Measurements from ENCODE around the gene ARL15. TPM values are rescaled to one million over a fixed set of nuclear protein-coding genes. Genes with fewer than 3 reads are reported as not detected.

The ARL15 gene
- total RNA-seq, 4 donors from 2014 or later: 8.5 to 19.1 (median 12.0) TPM

DNA sequence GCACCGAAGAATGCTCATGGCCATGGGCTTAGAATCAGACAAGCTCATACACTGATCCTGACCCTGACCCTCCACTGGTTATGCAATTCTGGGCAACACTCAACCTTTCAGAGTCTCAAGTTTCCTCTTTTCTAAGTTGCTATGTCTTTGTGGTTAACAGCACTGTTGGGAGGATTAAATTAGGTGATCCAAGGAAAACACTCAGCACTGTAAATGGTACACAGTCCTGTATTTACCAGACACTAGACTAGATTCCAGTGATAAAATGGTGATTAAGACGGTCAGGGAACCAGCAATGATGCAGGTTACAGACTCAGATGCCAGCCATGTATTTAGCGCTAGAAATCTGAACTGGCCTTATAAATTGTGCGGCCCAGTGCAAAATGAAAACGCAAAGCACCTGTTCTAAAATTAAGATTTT, 8.1 kb downstream of the ARL15 start:
- Histone ChIP-seq H3K27me3 (no peaks in the 10 kb centered on the region), H3K36me3 (no peaks in the 10 kb centered on the region), H3K27ac (no peak overlapping the region), H3K9me3 (no peaks in the 10 kb centered on the region), H3K4me1 (peaks cover 0 to 9% (median 0%) of the 10 kb centered on the region in 3 donors), H3K4me3 (no peak overlapping the region)
- 86 to 92% methylated on average over 5 of the region's 5 CpGs for WGBS, 2 donors
- TF ChIP-seq, protein P1, sequence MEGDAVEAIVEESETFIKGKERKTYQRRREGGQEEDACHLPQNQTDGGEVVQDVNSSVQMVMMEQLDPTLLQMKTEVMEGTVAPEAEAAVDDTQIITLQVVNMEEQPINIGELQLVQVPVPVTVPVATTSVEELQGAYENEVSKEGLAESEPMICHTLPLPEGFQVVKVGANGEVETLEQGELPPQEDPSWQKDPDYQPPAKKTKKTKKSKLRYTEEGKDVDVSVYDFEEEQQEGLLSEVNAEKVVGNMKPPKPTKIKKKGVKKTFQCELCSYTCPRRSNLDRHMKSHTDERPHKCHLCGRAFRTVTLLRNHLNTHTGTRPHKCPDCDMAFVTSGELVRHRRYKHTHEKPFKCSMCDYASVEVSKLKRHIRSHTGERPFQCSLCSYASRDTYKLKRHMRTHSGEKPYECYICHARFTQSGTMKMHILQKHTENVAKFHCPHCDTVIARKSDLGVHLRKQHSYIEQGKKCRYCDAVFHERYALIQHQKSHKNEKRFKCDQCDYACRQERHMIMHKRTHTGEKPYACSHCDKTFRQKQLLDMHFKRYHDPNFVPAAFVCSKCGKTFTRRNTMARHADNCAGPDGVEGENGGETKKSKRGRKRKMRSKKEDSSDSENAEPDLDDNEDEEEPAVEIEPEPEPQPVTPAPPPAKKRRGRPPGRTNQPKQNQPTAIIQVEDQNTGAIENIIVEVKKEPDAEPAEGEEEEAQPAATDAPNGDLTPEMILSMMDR (IDR thresholded peaks at IDR 0.05): no peak
- no peak for TF ChIP-seq POLR2A (IDR thresholded peaks at IDR 0.05)
- DNase-seq: no peak
- intact Hi-C loops (cut with DNase I): loop anchor here (10.0 kb wide), 1 partner anchor 47 kb away; no protein-coding TSS in a partner anchor

DNA sequence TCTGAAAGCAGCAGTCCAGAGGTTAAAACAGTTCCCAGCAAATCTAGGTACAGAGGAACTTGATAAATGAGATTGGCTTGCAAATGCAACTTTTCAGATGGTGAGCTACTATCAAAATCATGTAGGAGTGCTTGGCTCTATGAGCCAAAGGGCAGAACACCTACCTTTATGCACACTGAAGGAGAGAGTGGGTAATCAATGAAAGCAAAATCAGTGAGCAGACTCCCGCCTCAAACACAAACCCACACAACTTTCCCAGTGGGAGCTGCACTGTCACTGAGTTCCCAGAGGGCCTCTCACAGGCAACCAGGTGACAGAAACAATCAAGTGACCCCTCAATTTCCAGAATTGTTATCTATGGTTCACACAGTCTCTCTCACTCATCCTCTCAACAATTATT, 8.5 kb downstream of the ARL15 start:
- Histone ChIP-seq H3K4me3 (no peak overlapping the region), H3K27ac (no peak overlapping the region), H3K4me1 (peaks cover 0 to 13% (median 0%) of the 10 kb centered on the region in 3 donors), H3K9me3 (no peaks in the 10 kb centered on the region), H3K36me3 (no peaks in the 10 kb centered on the region), H3K27me3 (no peaks in the 10 kb centered on the region)
- DNase-seq: no peak
- TF ChIP-seq POLR2A (IDR thresholded peaks at IDR 0.05): no peak
- TF ChIP-seq, protein P1 (IDR thresholded peaks at IDR 0.05): no peak
- 89 to 90% methylated on average over 1 of the region's 1 CpG for WGBS, 2 donors
- intact Hi-C loops (cut with DNase I): loop anchor here (10.0 kb wide), 1 partner anchor 47 kb away; no protein-coding TSS in a partner anchor

DNA sequence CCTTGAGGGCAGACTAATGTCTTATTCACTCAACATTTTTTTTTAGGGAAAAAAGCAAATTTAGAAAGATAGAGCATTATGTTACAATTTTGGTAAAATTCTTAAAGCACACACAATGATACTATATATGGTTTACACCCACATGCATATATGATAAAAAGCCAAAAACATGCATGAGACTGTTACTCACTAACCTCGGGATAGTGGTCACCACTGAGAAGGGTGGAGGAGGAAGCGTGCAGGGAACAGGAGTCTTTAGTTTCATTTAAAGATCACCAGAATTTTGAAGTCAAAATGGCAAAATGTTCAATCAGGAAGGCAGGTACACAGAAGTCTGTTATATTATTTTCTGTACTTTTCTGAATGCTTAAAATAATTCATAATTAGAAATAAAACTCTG, 9.2 kb downstream of the ARL15 start:
- intact Hi-C loops (cut with DNase I): loop anchor here (10.0 kb wide), 1 partner anchor 46 kb away; no protein-coding TSS in a partner anchor
- Histone ChIP-seq H3K27ac (no peak overlapping the region), H3K4me3 (no peak overlapping the region), H3K9me3 (no peaks in the 10 kb centered on the region), H3K4me1 (peaks cover 0 to 19% (median 0%) of the 10 kb centered on the region in 3 donors), H3K36me3 (no peaks in the 10 kb centered on the region), H3K27me3 (no peaks in the 10 kb centered on the region)
- WGBS, 2 donors: 18 to 21% methylated on average over 2 of the region's 2 CpGs
- no peak for DNase-seq
- TF ChIP-seq, protein P1 (IDR thresholded peaks at IDR 0.05): no peak
- no peak for TF ChIP-seq POLR2A (IDR thresholded peaks at IDR 0.05)

DNA sequence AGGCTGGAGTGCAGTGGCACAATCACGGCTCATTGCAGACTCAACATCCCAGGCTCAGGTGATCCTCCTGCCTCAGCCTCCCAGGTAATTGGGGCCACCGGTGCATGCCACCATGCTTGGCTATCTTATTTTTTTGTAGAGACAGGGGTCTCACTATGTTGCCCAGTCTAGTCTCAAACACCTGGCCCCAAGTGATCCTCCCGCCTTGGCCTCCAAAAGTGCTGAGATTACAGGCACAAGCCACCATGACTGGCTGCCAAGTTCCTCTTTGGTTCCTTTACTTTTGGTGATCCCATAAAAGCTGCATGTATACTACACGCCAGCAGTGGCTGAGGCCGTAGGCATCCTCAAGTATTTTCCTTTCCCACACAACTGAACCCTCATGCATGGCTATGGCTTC, 11.4 kb downstream of the ARL15 start:
- no peaks in the 10 kb centered on the region for H3K36me3 ChIP-seq
- no peaks in the 10 kb centered on the region for H3K9me3 ChIP-seq
- no peaks in the 10 kb centered on the region for H3K27me3 ChIP-seq
- no peak overlapping the region for H3K4me3 ChIP-seq
- TF ChIP-seq, protein P1 (IDR thresholded peaks at IDR 0.05): no peak
- intact Hi-C loops (cut with DNase I): no loop called here
- H3K27ac ChIP-seq: no peak overlapping the region
- no peak for DNase-seq
- 96 to 97% methylated on average over 4 to 5 of the region's 5 CpGs for WGBS, 2 donors
- H3K4me1 ChIP-seq: peaks cover 0 to 42% (median 0%) of the 10 kb centered on the region in 3 donors

DNA sequence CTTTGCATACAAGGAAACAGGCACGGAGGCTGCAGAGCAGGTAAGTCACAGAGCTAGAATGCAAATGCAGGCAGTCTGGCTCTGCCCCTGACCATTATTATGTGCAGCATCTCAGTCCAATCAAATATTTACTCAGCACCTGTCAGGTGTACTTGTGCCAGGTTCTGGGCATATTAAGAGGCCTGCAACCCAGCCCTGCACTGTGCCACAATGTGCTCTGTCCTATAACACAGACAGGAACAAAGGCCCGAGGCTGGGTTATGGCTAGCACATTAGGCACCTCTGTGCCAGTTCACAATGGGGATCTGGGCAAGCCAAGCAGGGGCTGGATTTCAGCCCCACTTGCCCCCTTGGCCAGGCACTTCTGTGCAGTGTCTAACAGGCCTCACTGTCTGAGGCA, 14.0 kb downstream of the ARL15 start:
- DNase-seq: no peak
- WGBS, 2 donors: 50 to 60% methylated on average over 1 to 2 of the region's 2 CpGs
- Histone ChIP-seq H3K27me3 (no peaks in the 10 kb centered on the region), H3K4me1 (peaks cover 0 to 60% (median 0%) of the 10 kb centered on the region in 3 donors), H3K36me3 (no peaks in the 10 kb centered on the region), H3K9me3 (no peaks in the 10 kb centered on the region), H3K27ac (peak overlapping the region in 1 of 4 donors; percentile 14), H3K4me3 (no peak overlapping the region)
- TF ChIP-seq, protein P1 (IDR thresholded peaks at IDR 0.05): no peak
- no peak for TF ChIP-seq POLR2A (IDR thresholded peaks at IDR 0.05)
- intact Hi-C loops (cut with DNase I): no loop called here

Data from esophagus squamous epithelium (tissue), 5 donors.